Measurements from ENCODE around the gene GGACT.

GGACT gene

DNA sequence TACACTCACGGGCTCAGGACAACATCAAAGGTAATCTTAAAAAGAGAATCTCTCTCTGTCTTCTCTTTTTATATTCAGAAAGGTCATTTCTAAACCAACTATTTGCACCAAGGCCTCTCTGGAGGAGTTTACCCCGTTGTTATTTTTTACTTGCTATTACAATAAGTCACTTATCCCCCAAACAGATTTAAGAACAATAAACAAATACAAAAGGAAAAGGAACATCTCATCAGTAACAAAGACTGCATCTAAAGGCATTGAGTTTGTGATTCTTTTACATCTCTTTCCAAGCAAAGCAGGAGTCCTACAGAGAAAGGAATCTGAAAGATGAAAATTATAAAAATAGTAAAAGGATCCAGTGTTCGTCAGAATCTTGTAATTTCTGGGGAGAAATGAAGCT, 75.4 kb downstream of the GGACT start:
- no peak for DNase-seq (ENCODE audit: low spot score)

GRCh38 chr13:100512422-100512821, 76.2 kb downstream of the GGACT start:
- DNase-seq (ENCODE audit: low spot score), result no peak

DNA sequence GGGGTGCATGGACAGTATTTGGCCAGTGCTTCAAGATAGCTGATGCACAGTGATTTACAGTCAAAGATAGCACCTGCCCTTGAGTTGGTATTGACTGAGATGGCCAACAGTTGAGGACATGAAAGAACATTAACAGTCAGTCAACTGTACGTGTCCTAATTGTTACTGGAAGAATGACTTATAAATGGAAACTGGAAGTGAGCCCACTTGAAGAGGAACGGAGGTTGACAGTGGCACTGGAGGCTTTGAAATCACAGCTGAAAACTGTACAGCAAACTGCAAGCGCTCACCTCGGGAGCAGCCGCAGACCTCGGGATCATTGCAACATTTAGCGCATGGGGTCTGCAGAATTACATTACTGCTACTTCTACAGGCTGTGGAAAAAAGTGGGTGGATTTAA, 77.1 kb downstream of the GGACT start:
- DNase-seq (ENCODE audit: low spot score), result no peak

DNA sequence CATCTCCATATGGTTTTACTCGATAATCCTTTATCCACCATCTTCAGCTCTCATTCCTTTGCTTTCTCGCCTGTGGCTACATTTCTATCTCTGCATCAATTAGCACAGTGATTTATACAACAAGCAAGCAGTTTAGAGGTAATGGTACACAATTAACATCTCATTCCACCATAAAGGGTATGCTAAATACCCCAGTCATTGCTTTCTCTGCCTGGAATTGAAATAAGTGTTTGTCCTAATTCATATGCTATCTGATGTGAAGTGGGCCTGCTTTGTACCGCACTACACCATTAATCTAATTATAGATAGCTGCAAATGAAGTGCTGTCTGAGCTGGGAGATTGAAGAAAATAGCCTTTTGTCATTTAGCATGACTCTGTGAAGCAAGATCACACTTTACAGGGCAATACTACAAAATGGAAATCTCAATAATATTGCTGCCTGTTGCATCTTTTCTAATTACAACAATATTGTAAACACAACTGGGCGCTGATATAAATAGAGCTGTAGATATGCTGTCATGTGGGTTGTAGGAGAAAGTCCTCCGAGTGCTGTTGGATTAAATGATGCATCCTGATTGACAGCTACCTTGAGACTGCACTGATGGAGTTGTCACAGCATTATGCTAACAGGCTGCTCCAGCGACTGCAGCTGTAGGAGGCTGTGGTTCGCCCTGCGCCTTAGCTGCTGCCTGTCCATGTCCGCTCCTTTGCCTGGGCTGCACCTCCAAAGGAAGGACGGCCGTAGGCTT, 78.2 kb downstream of the GGACT start:
- no peak for DNase-seq (ENCODE audit: low spot score)

DNA sequence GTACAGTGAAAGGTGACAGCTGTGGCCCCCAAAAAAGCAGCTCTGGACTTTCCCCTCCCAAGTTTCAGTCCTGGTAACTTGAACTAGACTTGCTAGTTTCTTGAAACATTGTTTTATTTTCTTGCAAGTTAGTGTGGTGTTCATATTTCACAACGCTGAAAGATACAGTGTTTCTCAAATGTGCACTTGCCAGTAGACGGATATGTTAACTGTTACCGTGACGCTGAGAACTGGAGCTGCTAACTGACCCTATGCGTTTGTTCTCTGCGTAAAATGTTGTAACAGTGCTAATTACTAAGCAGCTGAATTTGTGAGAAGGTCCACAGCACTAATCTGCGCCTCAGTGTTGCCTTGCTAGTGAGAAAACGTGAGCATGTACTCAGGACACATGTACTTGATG, 79.6 kb downstream of the GGACT start:
- no peak for DNase-seq (ENCODE audit: low spot score)

GRCh38 chr13:100508455-100508854, 80.1 kb downstream of the GGACT start:
- no peak for DNase-seq (ENCODE audit: low spot score)

GRCh38 chr13:100506600-100507422, 81.8 kb downstream of the GGACT start:
- DNase-seq (ENCODE audit: low spot score), result no peak

GRCh38 chr13:100506154-100506553, 82.4 kb downstream of the GGACT start:
- no peak for DNase-seq (ENCODE audit: low spot score)

GRCh38 chr13:100503622-100504021, 85.0 kb downstream of the GGACT start:
- DNase-seq (ENCODE audit: low spot score), result no peak

DNA sequence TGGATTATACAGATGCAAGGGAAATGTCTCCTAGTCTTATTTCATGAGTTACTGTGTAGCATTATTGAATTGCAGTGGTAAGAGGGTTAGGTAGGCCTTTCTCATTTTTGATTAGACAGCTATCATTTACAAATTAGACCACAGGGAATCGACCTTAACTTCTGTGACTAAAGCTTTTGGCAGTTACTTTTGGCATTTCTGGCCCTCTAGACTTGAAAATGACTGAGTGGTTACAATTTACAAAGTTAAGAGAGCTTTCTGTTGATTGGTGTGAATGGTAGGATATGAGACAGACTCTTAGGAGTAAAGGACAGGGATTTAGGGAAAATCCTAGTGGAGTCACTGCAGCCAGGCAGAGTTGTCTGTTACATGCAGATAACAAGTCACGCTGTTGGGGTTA, 86.1 kb downstream of the GGACT start:
- no peak for DNase-seq (ENCODE audit: low spot score)

- DNase-seq (ENCODE audit: low spot score), result no peak
Measured at GRCh38 chr13:100497389-100497788, 91.2 kb downstream of the GGACT start.

DNA sequence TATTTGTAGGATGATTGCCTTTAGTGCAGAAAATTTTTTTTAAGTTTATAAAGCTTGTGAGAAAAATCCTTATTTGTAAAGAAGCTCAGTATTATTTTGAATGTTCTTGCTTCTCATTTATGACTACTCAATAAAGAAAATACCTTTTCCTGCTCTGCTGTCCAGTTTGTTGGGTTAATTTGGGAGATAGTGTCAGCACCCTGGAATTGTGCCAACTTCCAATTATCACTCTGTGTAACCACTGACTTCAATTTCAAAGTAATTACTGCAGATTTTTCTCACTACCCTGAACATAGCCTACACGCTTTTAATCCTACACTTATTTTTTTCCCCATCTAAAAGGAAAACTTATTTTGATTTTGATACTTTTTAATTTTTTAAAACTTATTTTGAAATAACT, 93.1 kb downstream of the GGACT start:
- DNase-seq (ENCODE audit: low spot score), result no peak

DNA sequence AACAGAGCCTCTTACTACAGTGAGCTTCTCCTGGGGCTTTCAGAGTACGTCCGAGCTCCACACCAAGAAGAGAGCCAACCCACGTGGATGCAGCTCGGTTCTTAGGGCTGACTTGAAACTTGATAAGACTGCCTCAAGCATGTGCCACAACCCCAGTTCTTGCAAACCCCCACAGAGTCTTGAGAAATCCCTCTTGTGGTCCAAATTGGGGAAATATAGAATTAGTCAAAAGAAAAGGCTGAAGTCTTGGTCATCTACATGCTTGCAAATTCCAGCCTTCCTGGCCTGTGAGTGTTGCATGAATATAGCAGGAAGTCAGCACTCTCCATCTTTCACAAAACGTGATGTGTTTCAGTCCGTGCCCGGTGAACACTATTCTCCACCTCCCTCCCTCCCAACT, 95.2 kb downstream of the GGACT start:
- DNase-seq (ENCODE audit: low spot score), result no peak

- DNase-seq (ENCODE audit: low spot score), result no peak
Measured at GRCh38 chr13:100491164-100491842, 97.3 kb downstream of the GGACT start.

DNA sequence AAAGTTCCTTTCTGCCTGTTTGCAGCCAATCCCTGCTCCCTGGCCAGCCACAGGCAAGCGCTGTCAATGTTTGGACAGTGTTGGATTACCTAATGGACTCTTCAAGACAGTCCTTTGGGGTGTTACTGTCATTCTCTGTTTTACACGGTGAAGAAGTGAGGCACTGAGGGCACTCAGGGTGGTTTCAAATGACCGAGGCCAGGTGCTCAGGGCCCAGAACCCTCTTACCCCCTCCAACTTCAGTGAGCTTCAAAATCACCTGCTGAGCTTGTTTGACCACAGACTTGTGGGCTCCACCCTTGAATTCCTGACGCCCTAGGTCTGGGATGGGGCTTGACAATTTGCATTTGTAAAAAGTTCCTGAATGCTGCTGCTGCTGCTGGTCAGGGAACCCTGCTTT, 97.9 kb downstream of the GGACT start:
- DNase-seq (ENCODE audit: low spot score), result no peak

GRCh38 chr13:100485265-100485664, 103.3 kb downstream of the GGACT start:
- no peak for DNase-seq (ENCODE audit: low spot score)

- DNase-seq (ENCODE audit: low spot score), result no peak
Measured at GRCh38 chr13:100484702-100485101, 103.9 kb downstream of the GGACT start.

- no peak for DNase-seq (ENCODE audit: low spot score)
Measured at GRCh38 chr13:100483841-100484381, 104.7 kb downstream of the GGACT start.

DNA sequence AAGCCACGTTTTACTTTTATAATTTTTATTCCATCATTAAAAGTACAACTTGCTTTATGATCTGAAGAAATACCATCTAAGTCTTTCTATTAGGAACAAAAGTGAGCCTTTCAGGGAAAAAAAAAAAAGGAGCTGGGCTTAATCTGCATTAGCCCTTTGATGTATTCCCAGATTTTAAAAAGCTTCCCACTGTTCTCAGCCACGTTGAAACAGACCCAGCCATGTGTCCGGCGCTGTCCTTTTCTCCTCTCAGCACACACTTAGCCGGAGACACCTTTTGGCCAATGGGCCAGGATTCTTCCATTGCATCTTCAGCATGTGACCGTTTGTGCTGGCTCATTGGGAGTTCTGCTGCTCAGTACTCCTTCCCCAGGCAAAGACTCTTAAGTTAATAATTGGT, 105.5 kb downstream of the GGACT start:
- no peak for DNase-seq (ENCODE audit: low spot score)

- no peak for DNase-seq (ENCODE audit: low spot score)
Measured at GRCh38 chr13:100480676-100481075, 107.9 kb downstream of the GGACT start.
